ENCODE results near the gene FOXD4L6.
"Not testable (repeated sequence)": the region's sequence is repeated elsewhere in the genome, so short reads cannot be mapped to it uniquely, and the experiment has no call there.

FOXD4L6 gene

DNA sequence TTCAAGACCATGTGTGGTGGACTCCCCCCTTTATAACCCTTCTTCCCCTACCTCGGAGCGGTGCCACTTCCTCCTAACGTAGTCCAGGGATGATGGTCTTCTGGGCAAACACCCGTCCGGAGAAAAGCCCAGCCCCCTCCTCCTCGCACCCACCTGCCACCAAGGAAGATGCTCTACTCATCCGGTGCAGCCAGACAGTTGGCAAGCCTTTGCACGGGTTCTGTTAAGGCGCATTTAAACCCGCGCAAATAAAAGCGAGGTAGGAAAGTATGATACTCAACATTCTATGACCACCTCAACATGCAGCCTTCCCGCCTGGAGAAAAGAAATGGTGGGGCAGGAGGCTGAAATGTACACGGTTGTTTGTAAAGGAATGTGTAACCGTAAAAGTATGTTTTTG is at the start of gene FOXD4L6:
Gene FOXD4L6 (minus strand): TSS at position 101 of the 400 bp plus-strand sequence. CDS start 298 bp downstream, outside the sequence.
- not testable (repeated sequence) for DNase-seq

DNA sequence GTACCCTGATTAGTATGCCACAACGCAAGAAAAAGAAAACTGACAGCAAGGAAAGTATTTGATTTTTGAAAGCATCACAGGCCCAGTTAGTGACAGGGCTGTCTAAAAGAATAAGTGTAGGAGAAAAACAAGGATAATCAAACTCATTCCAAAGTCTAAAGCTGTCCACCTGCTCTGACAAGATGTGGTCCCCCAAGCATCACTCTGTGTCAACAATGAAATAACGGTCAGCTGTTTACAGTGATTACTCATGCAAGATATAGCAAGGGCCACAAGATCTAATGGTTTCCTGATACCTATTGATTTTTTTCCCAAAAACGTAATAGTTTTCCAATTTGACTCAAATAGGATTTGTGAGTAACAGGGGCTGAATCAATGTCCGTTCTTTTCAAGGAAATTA is 46.5 kb upstream of the FOXD4L6 start:
- not testable (repeated sequence) for DNase-seq

DNA sequence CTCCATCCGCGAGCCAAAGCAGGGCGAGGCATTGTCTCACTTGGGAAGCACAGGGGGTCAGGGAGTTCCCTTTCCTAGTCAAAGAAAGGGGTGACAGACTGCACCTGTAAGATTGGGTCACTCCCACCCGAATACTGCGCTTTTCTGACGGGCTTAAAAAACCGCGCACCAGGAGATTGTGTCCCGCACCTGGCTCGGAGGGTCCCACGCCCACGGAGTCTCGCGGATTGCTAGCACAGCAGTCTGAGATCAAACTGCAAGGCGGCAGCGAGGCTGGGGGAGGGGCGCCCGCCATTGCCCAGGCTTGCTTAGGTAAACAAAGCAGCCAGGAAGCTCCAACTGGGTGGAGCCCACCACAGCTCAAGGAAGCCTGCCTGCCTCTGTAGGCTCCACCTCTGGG is 21.6 kb upstream of the FOXD4L6 start:
- DNase-seq: not testable (repeated sequence)

DNA sequence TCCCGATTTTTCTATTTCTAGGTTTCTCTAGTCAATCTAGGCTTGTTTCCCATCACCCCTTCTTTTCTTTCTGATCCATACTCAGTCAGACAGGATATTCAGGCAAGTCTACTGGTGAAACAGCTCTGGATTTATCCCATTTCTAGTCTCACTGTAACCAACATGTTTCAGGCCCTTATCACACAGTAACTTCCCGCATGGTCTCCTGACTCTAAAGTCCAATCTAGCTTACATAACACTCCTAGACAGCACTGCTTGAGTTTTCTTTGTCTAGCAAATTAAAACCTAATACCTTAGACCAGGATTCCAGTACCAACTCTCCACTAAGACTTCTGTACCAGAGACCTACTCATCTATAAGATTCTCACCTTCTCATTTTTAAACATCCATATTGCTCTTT is 13.4 kb upstream of the FOXD4L6 start:
- DNase-seq: not testable (repeated sequence)

DNA sequence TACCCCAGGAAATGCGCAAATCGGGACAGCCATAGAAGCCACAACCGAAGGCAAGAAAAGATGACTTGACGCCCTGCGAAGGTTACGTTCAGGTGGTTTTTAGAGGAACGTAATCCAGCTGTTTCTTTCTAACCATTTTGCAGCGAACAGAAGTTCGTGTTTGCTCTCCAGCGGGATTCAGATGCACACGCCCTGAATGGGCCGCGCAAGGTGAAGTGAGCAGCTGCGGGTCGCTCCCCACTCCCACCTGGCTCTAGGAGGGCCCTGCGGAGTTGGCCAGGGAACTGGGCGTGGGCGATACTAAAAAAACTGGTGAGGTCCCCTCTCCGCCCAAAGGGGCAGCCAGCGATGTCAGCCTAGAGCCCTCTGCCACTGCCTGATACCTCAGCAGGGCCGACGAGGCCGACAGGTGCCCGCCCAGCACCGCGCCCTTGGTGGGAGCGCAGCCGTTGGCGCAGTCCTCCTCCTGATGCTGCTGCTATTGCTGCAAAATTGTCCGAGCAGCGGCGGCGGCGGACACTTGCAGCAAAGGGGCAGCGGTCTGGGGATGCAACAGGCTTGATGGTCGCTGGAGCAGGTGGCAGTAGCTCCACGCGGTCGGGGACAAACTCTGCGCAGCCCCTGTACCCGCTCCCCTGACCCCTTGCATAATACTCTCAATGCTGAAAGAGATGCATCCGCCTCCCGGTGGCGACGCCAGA is 1.6 kb downstream of the FOXD4L6 start:
- DNase-seq: not testable (repeated sequence)

DNA sequence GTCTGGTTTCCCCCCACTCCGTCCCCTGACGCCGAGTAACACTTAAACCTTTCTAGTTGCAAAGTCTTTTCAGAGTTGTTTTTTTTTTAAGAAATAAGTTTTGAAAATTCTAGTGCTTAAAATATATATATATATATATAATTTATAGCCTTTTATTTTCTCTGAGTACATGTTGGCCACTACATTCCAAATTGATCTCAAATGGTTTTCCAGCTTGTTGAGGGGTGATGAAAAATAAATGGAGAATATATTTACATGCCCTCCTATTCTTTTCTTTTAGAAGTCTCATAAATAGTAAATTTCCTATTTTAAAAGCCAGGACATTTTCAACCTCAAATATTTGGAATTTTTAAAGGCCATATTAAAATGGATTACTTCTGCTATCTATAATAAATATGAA is 2.5 kb downstream of the FOXD4L6 start:
- DNase-seq: not testable (repeated sequence)

DNA sequence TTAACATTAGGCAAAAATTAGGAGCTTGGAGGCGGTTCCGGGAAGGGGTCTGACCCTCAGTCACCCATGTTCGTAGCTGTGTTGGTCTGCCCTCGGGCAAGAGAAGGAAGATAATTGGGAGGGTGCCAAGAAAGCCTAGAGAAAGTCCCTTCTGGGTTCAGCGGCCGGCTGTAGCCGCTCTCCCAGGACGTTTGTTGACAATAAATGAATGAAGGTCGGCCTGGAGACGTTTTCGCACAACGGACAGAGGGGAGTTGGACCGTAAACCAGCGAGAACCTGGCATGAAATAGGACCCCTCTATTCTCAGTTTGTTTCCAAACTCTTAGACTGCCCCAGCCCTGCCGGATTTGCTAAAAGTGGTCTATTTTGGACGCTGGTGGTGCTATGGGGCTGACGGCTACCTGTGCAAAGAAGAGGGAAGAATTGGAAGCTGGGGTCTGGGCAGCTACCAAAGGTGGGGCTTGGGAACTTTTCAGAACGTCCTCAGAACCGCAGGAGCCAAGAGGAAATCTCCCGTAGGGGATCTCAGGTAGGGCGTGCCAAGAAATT is 3.3 kb downstream of the FOXD4L6 start:
- DNase-seq: not testable (repeated sequence)

DNA sequence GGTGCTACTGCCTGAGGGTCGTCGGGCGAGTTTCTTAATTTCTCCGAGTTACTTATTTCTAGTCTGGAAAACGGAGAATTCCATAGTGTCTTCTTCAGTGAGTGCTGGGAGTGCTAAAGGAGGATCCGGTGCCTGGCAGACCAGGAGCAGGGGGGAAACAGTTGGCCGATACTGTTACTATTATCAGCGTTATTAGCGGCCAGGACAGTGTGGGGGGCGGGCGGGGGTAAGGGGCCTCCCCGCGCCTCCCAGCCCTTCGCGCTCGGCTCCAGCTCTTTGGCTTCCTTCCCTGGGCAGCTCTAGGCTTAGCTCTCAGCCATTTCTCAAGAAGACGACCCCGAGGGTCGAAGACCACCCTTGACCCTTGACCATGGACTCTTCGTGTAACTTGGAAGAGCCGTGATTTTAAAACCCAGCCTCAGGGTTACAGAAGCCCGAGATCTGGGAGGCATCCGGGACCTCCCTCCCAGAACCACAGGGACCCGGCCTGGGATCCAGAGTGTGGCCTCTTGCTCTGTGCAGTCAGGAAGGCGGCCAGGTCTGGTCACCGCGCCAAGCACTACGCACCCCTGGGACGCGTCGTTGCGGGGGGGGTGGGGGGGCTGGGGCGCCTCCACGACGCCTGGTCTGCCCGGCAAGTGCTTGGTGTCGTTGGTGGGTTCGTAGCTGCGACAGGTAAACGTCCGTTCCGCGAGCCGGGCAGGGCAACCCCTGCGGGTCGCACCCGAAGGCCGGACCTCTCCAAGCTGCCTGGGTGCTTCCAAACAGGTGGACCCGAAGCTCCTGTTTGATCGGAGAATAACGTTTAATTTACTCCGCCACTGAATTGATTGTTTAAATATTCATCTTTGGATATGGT is 4.0 kb downstream of the FOXD4L6 start:
- DNase-seq: not testable (repeated sequence)

DNA sequence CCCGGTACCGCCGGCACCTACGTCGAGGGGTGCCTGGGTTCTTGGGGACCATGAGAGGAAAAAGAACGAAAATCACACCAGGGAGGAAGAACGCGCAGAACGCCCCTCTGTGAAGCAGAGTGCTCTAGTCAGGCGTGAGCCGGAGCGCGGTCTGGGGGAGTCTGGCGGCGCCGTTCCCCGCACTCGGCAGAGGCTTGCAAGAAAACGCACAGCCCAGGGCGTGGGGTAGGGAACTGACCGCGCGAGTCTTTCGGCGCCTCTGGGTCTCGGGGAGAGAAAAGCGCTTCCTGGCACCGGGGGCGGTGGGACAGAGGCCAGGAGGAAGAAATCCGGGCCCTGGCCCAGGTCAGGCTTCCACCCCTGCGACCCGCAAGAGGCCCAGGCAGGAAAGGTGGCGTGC is 4.7 kb downstream of the FOXD4L6 start:
- DNase-seq: not testable (repeated sequence)

DNA sequence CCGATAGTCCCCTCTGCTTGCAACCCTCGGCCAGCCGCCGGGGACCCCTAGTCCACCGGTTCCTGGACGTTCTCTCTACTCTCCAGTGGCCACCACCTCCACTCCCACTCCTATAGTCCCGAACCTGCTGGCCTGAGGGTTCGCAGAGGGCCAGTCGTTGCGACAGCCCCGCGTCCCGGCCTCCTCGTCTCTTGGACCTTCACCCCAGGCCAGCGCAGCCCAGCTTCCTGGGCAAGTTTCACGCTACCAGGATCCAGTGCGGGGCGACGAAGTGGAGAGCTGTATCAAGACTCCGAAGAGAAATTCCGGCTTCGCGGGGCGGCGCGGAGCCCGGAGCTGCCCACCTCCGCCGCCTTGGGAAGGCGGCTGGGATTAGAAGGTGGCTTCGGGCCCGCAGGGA is 5.1 kb downstream of the FOXD4L6 start:
- DNase-seq: not testable (repeated sequence)

DNA sequence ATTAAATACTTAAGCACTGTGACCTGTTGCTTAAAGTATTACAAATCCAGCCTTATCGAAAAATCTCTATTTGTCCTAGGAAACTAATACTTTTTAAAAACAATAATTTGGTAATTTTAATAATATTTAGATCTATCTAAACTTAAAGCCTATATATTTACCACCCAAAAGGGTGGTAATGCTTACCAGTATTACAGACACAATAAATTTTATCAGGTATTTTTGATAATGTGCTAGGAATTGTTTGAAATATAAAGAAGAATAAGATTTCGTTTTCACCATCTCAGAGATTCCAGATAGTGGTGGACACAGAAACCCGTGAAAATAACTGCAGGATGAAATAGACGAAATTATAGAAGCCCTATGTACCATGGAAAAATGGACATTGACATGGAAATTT is 7.8 kb downstream of the FOXD4L6 start:
- DNase-seq: not testable (repeated sequence)

DNA sequence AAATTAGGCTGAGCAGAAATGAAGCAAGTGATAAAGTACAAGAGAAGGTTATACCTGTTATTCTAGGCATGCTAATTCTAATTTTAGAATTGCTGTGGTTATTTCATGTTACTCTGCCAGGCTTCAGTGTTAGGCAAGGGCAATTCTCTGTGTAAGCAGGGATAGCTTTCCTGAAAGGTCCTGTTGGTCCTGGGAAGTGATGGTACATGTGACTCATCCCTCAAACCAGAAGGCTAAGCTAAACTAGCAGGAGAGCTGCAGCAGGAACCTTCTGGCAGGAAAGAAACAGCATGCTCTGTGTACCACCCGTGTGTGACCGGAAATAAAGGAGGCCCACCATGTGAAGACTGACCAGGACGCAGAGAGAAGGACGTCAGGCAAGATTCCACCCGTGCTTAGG is 8.8 kb downstream of the FOXD4L6 start:
- not testable (repeated sequence) for DNase-seq

DNA sequence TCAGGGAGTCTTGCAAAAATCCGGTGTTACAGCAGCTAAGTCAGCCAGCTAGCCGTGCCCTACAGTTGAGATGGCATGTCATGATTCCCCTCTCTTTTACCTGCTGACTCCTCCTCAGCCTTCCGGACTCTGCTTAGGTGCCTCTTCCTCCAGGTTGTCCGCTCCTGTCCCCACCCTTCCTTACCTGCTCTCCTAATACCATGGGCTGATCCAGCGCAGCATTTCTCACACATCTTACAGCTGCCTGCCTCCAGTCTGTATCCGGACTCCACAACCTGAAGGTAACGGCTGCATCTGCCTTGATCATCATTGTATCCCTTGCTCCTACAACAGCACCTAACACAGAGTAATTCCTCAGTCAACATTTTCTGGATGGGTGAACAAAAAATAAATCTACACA is 9.2 kb downstream of the FOXD4L6 start:
- DNase-seq: not testable (repeated sequence)

DNA sequence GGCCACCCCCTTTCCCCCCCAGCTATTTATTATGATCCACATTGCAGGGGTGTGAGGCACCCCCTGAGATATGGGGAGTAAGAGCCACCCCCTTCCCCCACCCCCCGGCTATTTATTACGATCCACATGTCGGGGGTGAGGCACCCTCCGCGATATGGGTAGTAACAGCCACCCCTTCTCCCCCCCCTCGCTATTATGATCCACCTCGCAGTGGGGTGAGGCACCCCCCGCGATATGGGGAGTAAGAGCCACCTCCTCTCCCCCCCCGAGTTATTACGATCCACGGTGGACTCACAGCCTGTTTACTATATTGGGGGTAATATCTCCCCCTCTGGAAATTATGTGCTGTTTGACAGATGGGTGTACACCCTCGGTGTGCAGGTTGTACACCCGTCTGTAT is 15.1 kb downstream of the FOXD4L6 start:
- DNase-seq: not testable (repeated sequence)

DNA sequence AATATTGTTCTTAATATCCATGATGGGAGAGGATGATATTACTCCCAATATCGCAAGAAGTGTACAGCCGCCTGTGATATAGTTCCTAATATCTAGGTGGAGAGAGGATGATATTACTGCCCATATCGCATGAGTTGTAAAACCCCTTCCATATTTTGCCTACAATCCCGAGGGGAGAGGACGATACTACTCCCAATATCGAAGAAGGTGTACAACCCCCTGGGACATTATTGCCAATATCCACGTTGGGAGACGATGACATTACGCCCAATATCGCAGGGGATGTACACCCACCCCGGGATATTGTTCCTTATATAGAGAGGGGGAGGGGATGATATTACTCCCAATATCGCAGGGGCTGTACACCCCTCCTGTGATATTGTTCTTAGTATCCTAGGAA is 17.1 kb downstream of the FOXD4L6 start:
- not testable (repeated sequence) for DNase-seq

DNA sequence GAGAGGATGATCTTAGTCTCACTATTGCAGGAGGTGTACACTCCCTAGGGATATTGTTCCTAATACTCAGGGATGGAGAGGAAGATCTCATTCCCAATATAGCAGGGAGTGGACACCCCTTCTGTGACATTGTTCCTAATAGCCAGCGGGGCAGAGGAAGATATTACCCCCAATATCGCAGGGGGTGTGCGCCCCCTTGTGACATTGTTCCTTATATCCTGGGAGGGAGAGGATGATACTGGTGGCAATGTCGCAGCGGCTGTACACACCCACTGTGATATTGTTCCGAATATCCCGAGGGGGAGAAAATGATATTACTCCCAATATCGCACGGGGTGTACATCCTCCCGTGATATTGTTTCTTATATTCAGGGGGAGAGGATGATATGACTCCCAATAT is 17.6 kb downstream of the FOXD4L6 start:
- DNase-seq: not testable (repeated sequence)

DNA sequence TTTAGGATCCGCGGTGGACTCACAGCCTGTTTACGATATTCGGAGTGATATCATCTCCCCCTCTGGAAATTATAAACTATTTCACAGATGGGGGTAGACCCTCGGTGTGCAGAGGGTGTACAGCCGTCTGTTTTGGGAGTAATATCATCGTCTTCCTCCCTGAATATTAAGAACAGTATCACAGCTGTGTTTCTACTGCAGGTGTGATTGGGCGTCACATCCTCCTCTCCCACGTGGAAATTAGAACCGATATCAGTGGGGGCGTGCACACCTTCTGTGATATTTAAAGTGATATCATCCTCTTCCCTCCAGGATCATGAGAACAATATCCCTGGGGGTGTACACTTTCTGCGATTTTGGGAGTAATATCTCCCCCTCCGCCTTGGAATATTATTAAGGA is 19.2 kb downstream of the FOXD4L6 start:
- DNase-seq: not testable (repeated sequence)

DNA sequence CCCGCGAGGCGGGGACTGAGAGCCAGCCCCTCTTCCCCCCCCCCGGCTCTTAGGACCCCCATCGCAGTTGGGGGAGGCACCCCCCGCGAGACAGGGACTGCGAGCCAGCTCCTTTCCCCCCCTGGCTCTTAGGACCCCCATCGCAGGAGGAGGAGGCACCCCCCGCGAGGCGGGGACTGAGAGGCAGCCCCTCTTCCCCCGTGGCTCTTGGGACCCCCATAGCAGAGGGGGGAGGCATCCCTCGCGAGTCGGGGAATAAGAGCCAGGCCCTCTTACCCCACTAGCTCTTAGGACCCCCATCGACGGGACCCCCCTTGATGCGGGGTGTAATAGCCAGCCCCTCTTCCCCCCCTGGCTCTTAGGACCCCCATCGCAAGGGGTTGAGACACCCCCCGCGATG is 19.7 kb downstream of the FOXD4L6 start:
- not testable (repeated sequence) for DNase-seq

DNA sequence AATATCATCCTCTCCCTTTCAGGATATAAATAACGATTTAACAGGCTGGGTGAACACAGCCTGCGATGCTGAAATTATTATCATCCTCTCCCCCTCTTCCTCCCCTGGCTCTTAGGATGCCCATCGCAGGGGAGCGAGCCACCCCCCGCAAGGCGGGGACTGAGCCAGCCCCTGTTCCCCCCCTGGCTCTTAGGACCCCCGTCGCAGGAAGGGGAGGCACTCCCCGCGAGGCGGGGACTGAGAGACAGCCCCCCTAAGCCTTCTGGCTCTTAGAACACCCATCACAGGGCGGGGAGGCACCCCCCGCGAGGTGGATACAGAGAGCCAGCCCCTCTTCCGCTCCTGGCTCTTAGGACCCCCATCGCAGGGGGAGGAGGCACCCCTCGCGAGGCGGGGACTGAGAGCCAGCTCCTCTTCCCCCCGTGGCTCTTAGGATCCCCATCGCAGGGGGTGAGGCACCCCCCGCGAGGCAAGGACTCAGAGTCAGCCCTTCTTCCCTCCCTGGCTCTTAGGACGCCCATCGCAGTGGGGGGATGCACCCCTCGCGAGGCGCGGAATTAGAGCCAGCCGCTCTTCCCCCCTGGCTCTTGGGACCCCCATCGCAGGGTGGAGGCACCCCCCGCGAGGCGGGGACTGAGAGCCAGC is 21.9 kb downstream of the FOXD4L6 start:
- not testable (repeated sequence) for DNase-seq

DNA sequence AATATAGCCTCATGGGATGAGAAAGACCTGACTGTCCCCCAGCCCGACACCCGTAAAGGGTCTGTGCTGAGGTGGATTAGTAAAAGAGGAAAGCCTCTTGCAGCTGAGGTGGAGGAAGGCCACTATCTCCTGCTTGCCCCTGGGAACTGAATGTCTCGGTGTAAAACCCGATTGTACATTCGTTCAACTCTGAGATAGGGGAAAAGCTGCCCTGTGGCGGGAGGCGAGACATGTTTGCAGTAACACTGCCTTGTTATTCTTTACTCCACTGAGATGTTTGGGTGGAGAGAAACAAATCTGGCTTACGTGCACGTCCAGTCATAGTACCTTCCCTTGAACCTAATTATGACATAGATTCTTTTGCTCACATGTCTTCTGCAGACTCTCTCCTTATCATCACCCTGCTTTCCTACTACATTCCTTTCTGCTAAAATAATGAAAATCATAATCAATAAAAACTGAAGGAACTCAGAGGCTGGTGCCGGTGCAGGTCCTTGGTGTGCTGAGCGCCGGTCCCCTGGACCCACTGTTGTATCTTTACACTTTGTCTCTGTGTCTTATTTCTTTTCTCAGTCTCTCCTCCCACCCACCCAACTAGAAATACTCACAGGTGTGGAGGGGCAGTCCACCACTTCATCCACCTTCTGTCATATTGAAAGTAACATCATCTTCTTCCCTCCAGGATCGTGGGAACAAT is 22.8 kb downstream of the FOXD4L6 start:
- DNase-seq: not testable (repeated sequence)

DNA sequence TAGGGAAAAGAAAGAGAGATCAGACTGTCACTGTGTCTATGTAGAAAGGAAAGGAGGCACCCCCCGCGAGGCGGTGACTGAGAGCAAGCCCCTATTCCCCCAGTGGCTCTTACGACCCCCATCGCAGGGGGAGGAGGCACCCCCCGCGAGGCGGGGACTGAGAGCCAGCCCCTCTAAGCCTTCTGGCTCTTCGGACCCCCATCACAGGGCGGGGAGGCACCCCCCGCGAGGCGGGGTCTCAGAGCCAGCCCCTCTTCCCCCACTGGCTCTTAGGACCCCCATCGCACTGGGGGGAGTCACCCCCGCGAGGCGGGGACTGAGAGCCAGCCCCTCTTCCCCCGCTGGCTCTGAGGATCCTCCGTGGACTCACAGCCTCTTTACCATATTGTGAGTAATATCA is 23.9 kb downstream of the FOXD4L6 start:
- DNase-seq: not testable (repeated sequence)

DNA sequence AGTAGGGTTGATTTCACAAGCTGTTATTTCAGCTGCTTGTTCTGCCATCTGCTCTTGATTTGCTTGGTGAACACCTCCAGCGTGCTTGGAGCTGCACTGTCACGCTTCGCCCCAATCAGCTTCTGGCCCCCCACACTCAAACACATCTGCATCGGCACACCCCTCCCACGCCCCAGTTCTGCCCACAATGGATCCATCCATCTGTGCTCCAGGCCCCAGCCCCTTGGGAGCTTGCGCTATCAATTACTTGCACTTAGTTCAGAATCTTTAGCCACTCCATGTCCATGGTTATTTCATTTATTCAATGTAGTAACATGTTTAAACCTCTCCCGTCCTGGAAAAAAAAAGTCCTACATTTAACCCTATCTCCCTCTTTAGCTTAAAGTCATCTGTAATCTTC is 28.0 kb downstream of the FOXD4L6 start:
- DNase-seq: not testable (repeated sequence)

All from activated CD4-positive, CD25-positive, alpha-beta regulatory T cell (primary cell).